Measurements from ENCODE around the gene BLCAP.
A peak's percentile ranks its signal among the peaks of the same experiment; 100 is the strongest.

The BLCAP gene

DNA sequence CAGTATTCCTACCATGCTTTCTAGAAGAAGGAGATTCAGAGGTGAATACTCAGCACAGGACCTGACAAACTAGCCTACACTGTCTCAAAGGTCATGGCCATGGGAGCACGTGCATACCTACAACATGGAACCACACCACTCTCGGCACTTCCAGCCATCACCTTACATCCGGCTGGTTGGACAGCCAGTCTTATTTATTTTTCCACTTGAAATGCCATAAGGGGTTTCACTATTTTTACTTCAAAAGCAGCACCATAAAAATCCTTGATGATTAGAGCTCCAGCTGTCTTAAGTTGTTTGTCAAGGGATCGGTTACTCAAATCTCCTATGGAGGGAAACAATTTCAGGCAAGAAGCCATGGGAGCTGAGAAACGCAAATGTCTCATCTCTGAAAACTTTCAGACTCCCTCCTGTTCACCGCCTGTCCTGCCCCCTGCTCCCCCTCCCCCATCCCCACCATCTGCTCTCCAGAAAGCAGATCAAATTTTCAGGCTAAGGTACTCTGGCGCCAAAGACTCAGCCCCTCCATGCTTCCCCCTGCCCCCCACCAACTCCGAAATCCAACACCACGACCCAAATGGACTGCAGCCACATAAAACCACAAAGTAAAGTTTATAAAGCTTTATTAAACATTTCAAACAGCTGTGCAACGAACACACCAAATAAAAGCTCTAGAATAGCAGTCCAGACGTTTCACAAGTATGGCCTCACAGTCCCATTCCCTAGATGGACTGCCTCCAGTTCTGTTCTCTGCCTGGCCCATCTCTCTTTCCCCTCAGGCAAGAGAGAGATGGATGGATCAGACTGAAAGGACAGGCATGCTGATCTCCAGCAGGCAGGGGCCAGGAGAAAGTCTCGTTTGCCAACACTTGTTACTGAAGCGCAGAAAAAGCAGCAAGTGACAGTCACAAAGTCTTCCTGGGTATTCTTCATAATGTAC, 10.6 kb downstream of the BLCAP start:
- Histone ChIP-seq H3K4me2 (ENCODE audit: low read length, poor library complexity, severe bottlenecking) (no peak overlapping the region), H3K4me1 (ENCODE audit: control insufficient read depth, insufficient read depth, low read depth, low read length) (peaks cover 21% of the 10 kb centered on the region), H2AFZ (ENCODE audit: low read depth, low read length) (no peak overlapping the region), H3K4ac (ENCODE audit: low read depth in 1 of 2, low read length in 2 of 2) (no peak overlapping the region), H2AK5ac (ENCODE audit: low read length, severe bottlenecking) (no peak overlapping the region), H3K4me3 (ENCODE audit: insufficient read depth in 1 of 2, low read depth in 1 of 2, low read length in 2 of 2) (no peak overlapping the region), H3K27ac (ENCODE audit: low read length, poor library complexity, severe bottlenecking) (no peak overlapping the region), H3K27me3 (ENCODE audit: control insufficient read depth in 1 of 2, insufficient read depth in 1 of 2, low read length in 2 of 2) (no peaks in the 10 kb centered on the region), H4K91ac (ENCODE audit: low read length) (no peak overlapping the region), H3K14ac (ENCODE audit: low read length in 2 of 2) (no peak overlapping the region), H3K36me3 (ENCODE audit: control insufficient read depth in 1 of 2, insufficient read depth in 2 of 2, low read depth in 1 of 2, low read length in 2 of 2) (peaks cover 55 to 57% of the 10 kb centered on the region in 2 experiments), H2BK15ac (ENCODE audit: low read depth, poor library complexity, severe bottlenecking) (no peak overlapping the region), H3K9me3 (ENCODE audit: control insufficient read depth, low read length) (no peaks in the 10 kb centered on the region), H4K8ac (ENCODE audit: low read length) (no peak overlapping the region), H3K23ac (ENCODE audit: low read length in 2 of 2) (no peak overlapping the region), H3K79me1 (replicated peaks; ENCODE audit: low read length, poor library complexity, severe bottlenecking) (peaks cover 44% of the 10 kb centered on the region), H3K9ac (ENCODE audit: low read length) (no peak overlapping the region), H2BK12ac (ENCODE audit: low read length in 2 of 2) (peak overlapping the region in 1 of 2 experiments; percentile 26), H2BK120ac (ENCODE audit: low read depth, low read length) (no peak overlapping the region), H2BK5ac (ENCODE audit: low read depth, low read length, poor library complexity, severe bottlenecking) (no peak overlapping the region), H3K18ac (ENCODE audit: low read depth in 1 of 2, low read length in 2 of 2) (no peak overlapping the region)
- no peak for DNase-seq
- 81% methylated on average over 13 of the region's 13 CpGs for WGBS

DNA sequence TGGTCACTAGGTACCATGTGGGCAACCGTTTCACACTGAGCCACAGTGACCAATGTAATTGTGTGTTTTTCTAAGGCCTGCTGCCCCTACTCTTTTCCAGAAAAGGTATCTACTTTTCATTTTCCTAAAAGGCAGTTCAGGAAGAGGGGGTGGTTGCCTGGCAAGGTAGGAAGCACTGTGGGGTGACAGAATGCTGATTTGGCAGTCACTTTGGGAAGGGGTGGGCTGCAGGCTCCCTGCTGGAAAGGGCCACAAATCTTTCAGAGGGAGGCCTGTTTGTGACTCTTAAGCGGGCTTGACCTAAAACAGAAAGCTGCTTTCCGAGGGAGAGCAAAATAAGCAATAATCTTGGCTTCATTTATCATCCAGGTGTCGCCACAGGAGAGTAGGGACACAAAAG, 11.8 kb downstream of the BLCAP start:
- H3K36me3 ChIP-seq (ENCODE audit: control insufficient read depth in 1 of 2, insufficient read depth in 2 of 2, low read depth in 1 of 2, low read length in 2 of 2): peaks cover 60 to 62% of the 10 kb centered on the region in 2 experiments
- H2AFZ ChIP-seq (ENCODE audit: low read depth, low read length): no peak overlapping the region
- no peak for DNase-seq
- H3K4me3 ChIP-seq (ENCODE audit: insufficient read depth in 1 of 2, low read depth in 1 of 2, low read length in 2 of 2): no peak overlapping the region
- no peak overlapping the region for H2BK120ac ChIP-seq (ENCODE audit: low read depth, low read length)
- no peak overlapping the region for H3K4me2 ChIP-seq (ENCODE audit: low read length, poor library complexity, severe bottlenecking)
- no peak overlapping the region for H2AK5ac ChIP-seq (ENCODE audit: low read length, severe bottlenecking)
- no peak overlapping the region for H2BK15ac ChIP-seq (ENCODE audit: low read depth, poor library complexity, severe bottlenecking)
- no peak overlapping the region for H3K14ac ChIP-seq (ENCODE audit: low read length in 2 of 2)
- no peaks in the 10 kb centered on the region for H3K9me3 ChIP-seq (ENCODE audit: control insufficient read depth, low read length)
- no peak overlapping the region for H3K9ac ChIP-seq (ENCODE audit: low read length)
- no peak overlapping the region for H3K4ac ChIP-seq (ENCODE audit: low read depth in 1 of 2, low read length in 2 of 2)
- WGBS: 84% methylated on average over 4 of the region's 4 CpGs
- H3K79me1 ChIP-seq (replicated peaks; ENCODE audit: low read length, poor library complexity, severe bottlenecking): peaks cover 51% of the 10 kb centered on the region
- H4K91ac ChIP-seq (ENCODE audit: low read length): no peak overlapping the region
- no peak overlapping the region for H2BK5ac ChIP-seq (ENCODE audit: low read depth, low read length, poor library complexity, severe bottlenecking)
- no peak overlapping the region for H3K23ac ChIP-seq (ENCODE audit: low read length in 2 of 2)
- H3K4me1 ChIP-seq (ENCODE audit: control insufficient read depth, insufficient read depth, low read depth, low read length): peaks cover 17% of the 10 kb centered on the region
- H4K8ac ChIP-seq (ENCODE audit: low read length): no peak overlapping the region
- no peak overlapping the region for H2BK12ac ChIP-seq (ENCODE audit: low read length in 2 of 2)
- no peak overlapping the region for H3K18ac ChIP-seq (ENCODE audit: low read depth in 1 of 2, low read length in 2 of 2)
- no peaks in the 10 kb centered on the region for H3K27me3 ChIP-seq (ENCODE audit: control insufficient read depth in 1 of 2, insufficient read depth in 1 of 2, low read length in 2 of 2)
- no peak overlapping the region for H3K27ac ChIP-seq (ENCODE audit: low read length, poor library complexity, severe bottlenecking)

DNA sequence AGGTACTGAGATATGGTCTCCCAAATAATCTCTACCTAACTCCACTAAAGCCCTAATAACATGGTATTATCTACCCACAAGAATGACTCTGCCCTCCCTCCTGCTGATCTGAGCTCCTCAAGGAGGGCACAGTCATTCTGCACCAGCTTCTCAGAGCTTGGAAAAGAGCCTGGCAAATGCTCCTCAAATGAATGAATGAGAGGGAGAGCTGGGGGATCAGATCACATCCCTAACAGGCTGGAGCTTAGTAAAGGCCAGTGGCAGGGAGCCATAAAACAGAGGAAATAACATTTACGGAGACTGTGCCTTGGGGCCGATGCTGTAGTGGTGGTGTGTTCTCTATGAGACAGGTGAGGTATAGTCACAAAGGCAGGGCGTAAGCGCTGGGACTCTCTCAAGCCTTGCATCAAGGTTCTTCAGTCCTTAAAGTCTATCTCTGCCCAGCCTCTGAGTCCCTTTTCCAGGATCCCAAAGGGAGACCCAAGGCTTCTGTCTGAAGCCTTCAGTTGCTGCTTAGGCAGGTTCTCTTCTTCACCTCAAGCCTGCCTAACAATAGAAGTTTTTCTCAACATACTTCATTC, 13.8 kb downstream of the BLCAP start:
- DNase-seq: no peak
- H2BK120ac ChIP-seq (ENCODE audit: low read depth, low read length): no peak overlapping the region
- no peaks in the 10 kb centered on the region for H3K27me3 ChIP-seq (ENCODE audit: control insufficient read depth in 1 of 2, insufficient read depth in 1 of 2, low read length in 2 of 2)
- H2BK12ac ChIP-seq (ENCODE audit: low read length in 2 of 2): no peak overlapping the region
- no peak overlapping the region for H3K18ac ChIP-seq (ENCODE audit: low read depth in 1 of 2, low read length in 2 of 2)
- H3K27ac ChIP-seq (ENCODE audit: low read length, poor library complexity, severe bottlenecking): no peak overlapping the region
- H2BK5ac ChIP-seq (ENCODE audit: low read depth, low read length, poor library complexity, severe bottlenecking): no peak overlapping the region
- H3K4me2 ChIP-seq (ENCODE audit: low read length, poor library complexity, severe bottlenecking): no peak overlapping the region
- H3K4me3 ChIP-seq (ENCODE audit: insufficient read depth in 1 of 2, low read depth in 1 of 2, low read length in 2 of 2): no peak overlapping the region
- peaks cover 60 to 69% of the 10 kb centered on the region in 2 experiments for H3K36me3 ChIP-seq (ENCODE audit: control insufficient read depth in 1 of 2, insufficient read depth in 2 of 2, low read depth in 1 of 2, low read length in 2 of 2)
- peaks cover 4% of the 10 kb centered on the region for H3K4me1 ChIP-seq (ENCODE audit: control insufficient read depth, insufficient read depth, low read depth, low read length)
- no peak overlapping the region for H2AK5ac ChIP-seq (ENCODE audit: low read length, severe bottlenecking)
- no peak overlapping the region for H3K14ac ChIP-seq (ENCODE audit: low read length in 2 of 2)
- no peak overlapping the region for H2BK15ac ChIP-seq (ENCODE audit: low read depth, poor library complexity, severe bottlenecking)
- no peak overlapping the region for H3K23ac ChIP-seq (ENCODE audit: low read length in 2 of 2)
- no peaks in the 10 kb centered on the region for H3K9me3 ChIP-seq (ENCODE audit: control insufficient read depth, low read length)
- H3K79me1 ChIP-seq (replicated peaks; ENCODE audit: low read length, poor library complexity, severe bottlenecking): peaks cover 59% of the 10 kb centered on the region
- no peak overlapping the region for H3K4ac ChIP-seq (ENCODE audit: low read depth in 1 of 2, low read length in 2 of 2)
- H3K9ac ChIP-seq (ENCODE audit: low read length): no peak overlapping the region
- H4K8ac ChIP-seq (ENCODE audit: low read length): no peak overlapping the region
- no peak overlapping the region for H2AFZ ChIP-seq (ENCODE audit: low read depth, low read length)
- WGBS: 97% methylated on average over 4 of the region's 4 CpGs
- H4K91ac ChIP-seq (ENCODE audit: low read length): no peak overlapping the region

DNA sequence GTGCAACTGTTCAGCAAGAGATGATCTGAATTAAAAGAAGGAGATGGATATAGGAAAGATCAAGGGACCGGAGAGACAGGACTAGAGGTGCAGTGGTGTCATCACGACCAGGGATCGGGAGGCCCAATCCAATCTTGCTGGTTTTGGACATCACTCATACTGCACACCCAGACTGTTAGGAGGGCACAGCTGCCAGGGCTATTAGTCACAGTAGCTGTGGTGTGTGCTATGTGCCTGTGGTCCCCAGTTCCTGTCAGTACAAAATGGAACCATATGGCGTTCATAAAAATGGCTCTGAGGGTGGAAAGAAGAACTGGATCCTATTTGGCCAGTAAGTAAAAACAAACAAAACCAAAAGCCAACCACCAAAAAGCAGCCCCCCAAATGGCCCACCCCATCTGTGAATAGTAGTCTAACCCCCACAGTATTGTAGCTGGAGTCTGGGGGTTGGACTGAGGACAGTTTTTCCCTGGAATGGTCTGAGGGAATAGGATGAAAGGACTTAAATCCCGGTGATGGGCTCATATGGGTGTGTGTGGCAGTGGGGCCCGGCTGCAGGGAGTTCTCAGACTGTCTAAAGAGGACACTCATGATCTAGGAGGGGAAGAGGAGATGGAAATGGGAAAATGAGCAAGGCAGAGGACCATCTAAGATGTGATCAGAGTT, 15.9 kb downstream of the BLCAP start:
- Histone ChIP-seq H2BK15ac (ENCODE audit: low read depth, poor library complexity, severe bottlenecking) (no peak overlapping the region), H2BK5ac (ENCODE audit: low read depth, low read length, poor library complexity, severe bottlenecking) (no peak overlapping the region), H2AFZ (ENCODE audit: low read depth, low read length) (no peak overlapping the region), H3K23ac (ENCODE audit: low read length in 2 of 2) (no peak overlapping the region), H3K36me3 (ENCODE audit: control insufficient read depth in 1 of 2, insufficient read depth in 2 of 2, low read depth in 1 of 2, low read length in 2 of 2) (peaks cover 47 to 64% of the 10 kb centered on the region in 2 experiments), H3K9me3 (ENCODE audit: control insufficient read depth, low read length) (no peaks in the 10 kb centered on the region), H3K4ac (ENCODE audit: low read depth in 1 of 2, low read length in 2 of 2) (no peak overlapping the region), H3K4me2 (ENCODE audit: low read length, poor library complexity, severe bottlenecking) (no peak overlapping the region), H2BK120ac (ENCODE audit: low read depth, low read length) (no peak overlapping the region), H3K9ac (ENCODE audit: low read length) (no peak overlapping the region), H2BK12ac (ENCODE audit: low read length in 2 of 2) (no peak overlapping the region), H3K4me1 (ENCODE audit: control insufficient read depth, insufficient read depth, low read depth, low read length) (peaks cover 4% of the 10 kb centered on the region), H3K4me3 (ENCODE audit: insufficient read depth in 1 of 2, low read depth in 1 of 2, low read length in 2 of 2) (no peak overlapping the region), H3K79me1 (replicated peaks; ENCODE audit: low read length, poor library complexity, severe bottlenecking) (peaks cover 66% of the 10 kb centered on the region), H3K27me3 (ENCODE audit: control insufficient read depth in 1 of 2, insufficient read depth in 1 of 2, low read length in 2 of 2) (no peaks in the 10 kb centered on the region), H4K91ac (ENCODE audit: low read length) (no peak overlapping the region), H3K18ac (ENCODE audit: low read depth in 1 of 2, low read length in 2 of 2) (no peak overlapping the region), H4K8ac (ENCODE audit: low read length) (no peak overlapping the region), H2AK5ac (ENCODE audit: low read length, severe bottlenecking) (no peak overlapping the region), H3K27ac (ENCODE audit: low read length, poor library complexity, severe bottlenecking) (no peak overlapping the region), H3K14ac (ENCODE audit: low read length in 2 of 2) (no peak overlapping the region)
- DNase-seq: peak; percentile 29
- WGBS: 92% methylated on average over 6 of the region's 6 CpGs
